ENCODE measurements around the gene TRPC4.

DNA sequence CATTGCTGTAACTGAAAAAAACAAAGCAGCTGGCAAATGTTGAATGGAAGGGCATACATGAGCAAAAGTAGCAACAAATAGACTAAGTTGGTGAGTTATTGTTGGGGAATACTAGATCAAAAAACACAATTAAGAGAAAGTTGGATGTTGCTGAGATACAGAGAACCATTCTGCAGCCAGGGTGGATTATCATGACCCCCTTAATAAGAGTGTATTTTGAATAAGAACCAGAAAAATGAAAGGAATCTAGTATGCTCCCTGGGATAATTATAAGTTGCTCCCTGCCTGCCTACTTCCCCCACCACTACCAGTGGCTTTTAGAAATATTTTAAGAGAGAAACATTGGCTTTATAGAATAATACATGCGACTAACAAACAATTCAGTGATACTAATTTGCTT is 14.5 kb upstream of the TRPC4 start:
- TF ChIP-seq, protein P1, sequence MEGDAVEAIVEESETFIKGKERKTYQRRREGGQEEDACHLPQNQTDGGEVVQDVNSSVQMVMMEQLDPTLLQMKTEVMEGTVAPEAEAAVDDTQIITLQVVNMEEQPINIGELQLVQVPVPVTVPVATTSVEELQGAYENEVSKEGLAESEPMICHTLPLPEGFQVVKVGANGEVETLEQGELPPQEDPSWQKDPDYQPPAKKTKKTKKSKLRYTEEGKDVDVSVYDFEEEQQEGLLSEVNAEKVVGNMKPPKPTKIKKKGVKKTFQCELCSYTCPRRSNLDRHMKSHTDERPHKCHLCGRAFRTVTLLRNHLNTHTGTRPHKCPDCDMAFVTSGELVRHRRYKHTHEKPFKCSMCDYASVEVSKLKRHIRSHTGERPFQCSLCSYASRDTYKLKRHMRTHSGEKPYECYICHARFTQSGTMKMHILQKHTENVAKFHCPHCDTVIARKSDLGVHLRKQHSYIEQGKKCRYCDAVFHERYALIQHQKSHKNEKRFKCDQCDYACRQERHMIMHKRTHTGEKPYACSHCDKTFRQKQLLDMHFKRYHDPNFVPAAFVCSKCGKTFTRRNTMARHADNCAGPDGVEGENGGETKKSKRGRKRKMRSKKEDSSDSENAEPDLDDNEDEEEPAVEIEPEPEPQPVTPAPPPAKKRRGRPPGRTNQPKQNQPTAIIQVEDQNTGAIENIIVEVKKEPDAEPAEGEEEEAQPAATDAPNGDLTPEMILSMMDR (IDR thresholded peaks at IDR 0.05) = no peak
- no peak for TF ChIP-seq EZH2 (IDR thresholded peaks at IDR 0.05; ENCODE audit: borderline replicate concordance, insufficient read depth, low read depth, low read length, poor library complexity, severe bottlenecking)
